HepG2 (cell line): ENCODE measurements around the gene IFNE. TPM values are rescaled to one million over a fixed set of nuclear protein-coding genes. Genes with fewer than 3 reads are reported as not detected.

Experiments used
- ATAC-seq: fragments of 200-7000 bp; cut with Tn5 transposase; 3 replicates; pipeline ENCODE4 v1.9.1; 2020; ENCODE audit warnings: mild to moderate bottlenecking, moderate library complexity
- BruUV-seq: library from RNA; stranded (reverse); fragments of 400-500 nt; replicated peaks from 2 replicates; lab custom pipeline; 2021; lab: Mats Ljungman, UMichigan
- CTCF ChIA-PET: fragments of 300-600 bp; formaldehyde crosslinking; extraction: SDS; loops from one replicate; lab custom pipeline; 2021; ENCODE audit warnings: low total read pairs, inconsistent platforms, low intra/inter-chr PET ratio; lab: Yijun Ruan, JAX
- POLR2A ChIA-PET: fragments of 350-600 bp; sonication (Branson Sonifier 250); formaldehyde crosslinking; loops from one replicate; lab custom pipeline; 2020; ENCODE audit warnings: antibody characterized with exemption, inconsistent platforms; lab: Yijun Ruan, JAX
- DNase-seq: peaks from one replicate; pipeline ENCODE4 v3.0.0-alpha.2; 2015; ENCODE audit warnings: low spot score
- FAIRE-seq: peaks from 3 replicates; lab custom pipeline; 2011; peaks lifted over from hg19 to GRCh38; lab: Jason Lieb, UNC
- H2AFZ ChIP-seq: one replicate; pipeline ENCODE4 v1.6.1; 2011; ENCODE audit warnings: low read length, inconsistent platforms
- H3K27ac ChIP-seq: fragments of 300-600 bp; 3 replicates; pipeline ENCODE4 v1.8.0; 2011; ENCODE audit warnings: mixed run types, mild to moderate bottlenecking, mixed read lengths, low read length, inconsistent platforms; ENCODE audit not compliant: insufficient read depth; ENCODE audit errors: extremely low read length
- H3K27me3 ChIP-seq, 2 experiments: fragments of 200-600 bp in 1 of 2; 2 replicates in 1 of 2; 3 replicates in 1 of 2; pipeline versions ENCODE4 v1.6.0 to v1.8.0; 2011; ENCODE audit warnings: low read length in 2 of 2, mild to moderate bottlenecking in 2 of 2, moderate library complexity in 2 of 2, inconsistent platforms in 1 of 2; ENCODE audit not compliant: insufficient read depth in 2 of 2, control insufficient read depth in 1 of 2
- H3K36me3 ChIP-seq, 2 experiments: fragments of 200-600 bp in 1 of 2; replicated peaks in 1 of 2; 2 replicates in 1 of 2; 3 replicates in 1 of 2; pipeline versions ENCODE4 v1.5.1 to v1.8.0; 2011; ENCODE audit warnings: low read length in 2 of 2, inconsistent platforms in 1 of 2; ENCODE audit not compliant: insufficient read depth in 2 of 2, control insufficient read depth in 1 of 2
- H3K4me1 ChIP-seq: 2 replicates; pipeline ENCODE4 v1.5.1; 2012; ENCODE audit warnings: low read length, inconsistent platforms; ENCODE audit not compliant: insufficient read depth
- H3K4me2 ChIP-seq: 2 replicates; pipeline ENCODE4 v1.6.0; 2011; ENCODE audit warnings: low read depth, low read length, inconsistent platforms
- H3K4me3 ChIP-seq, 3 experiments: fragments of 200-600 bp in 1 of 3; sonication (generic), shearing (Covaris generic) in 1 of 3; replicated peaks in 1 of 3; 2 replicates each; pipeline ENCODE4 v1.5.1; 2011 to 2016; ENCODE audit warnings: low read length in 3 of 3, inconsistent platforms in 2 of 3, low read depth in 2 of 3, mild to moderate bottlenecking in 2 of 3, control low read depth in 1 of 3, mixed read lengths in 1 of 3; ENCODE audit not compliant: insufficient read depth in 1 of 3
- H3K79me2 ChIP-seq: one replicate; pipeline ENCODE4 v1.6.1; 2011; ENCODE audit warnings: low read length, inconsistent platforms; ENCODE audit not compliant: insufficient read depth
- H3K9ac ChIP-seq: 2 replicates; pipeline ENCODE4 v1.6.0; 2011; ENCODE audit warnings: mild to moderate bottlenecking, low read depth, low read length, inconsistent platforms; ENCODE audit not compliant: insufficient read depth
- H3K9me3 ChIP-seq: 2 replicates; pipeline ENCODE4 v1.5.1; 2012; ENCODE audit warnings: mild to moderate bottlenecking, low read length
- H4K20me1 ChIP-seq: 2 replicates; pipeline ENCODE4 v1.6.0; 2011; ENCODE audit warnings: inconsistent platforms, mild to moderate bottlenecking, low read length, moderate library complexity; ENCODE audit not compliant: insufficient read depth
- DBP ChIP-seq: sonication (generic); formaldehyde crosslinking; IDR thresholded peaks from 2 replicates; pipeline ENCODE4 v1.4.0; 2020; ENCODE audit warnings: missing genetic modification reagents; ENCODE audit errors: not compliant biosample characterization
- FOSL1 ChIP-seq: sonication (generic); formaldehyde crosslinking; IDR thresholded peaks from 2 replicates; pipeline ENCODE4 v1.9.0; 2021; ENCODE audit warnings: missing genetic modification reagents, borderline replicate concordance
- PRDM4 ChIP-seq: sonication (generic); formaldehyde crosslinking; IDR thresholded peaks from 2 replicates; pipeline ENCODE4 v1.9.0; 2021; ENCODE audit warnings: missing genetic modification reagents, borderline replicate concordance
- RAD51 ChIP-seq: fragments of 450-650 bp; IDR thresholded peaks from 2 replicates; pipeline ENCODE4 v1.6.1; 2016; ENCODE audit warnings: borderline replicate concordance
- SIN3B ChIP-seq: fragments of 150-350 bp; IDR thresholded peaks from 2 replicates; pipeline ENCODE4 v1.6.1; 2014; ENCODE audit warnings: low read length
- SKI ChIP-seq: fragments of 450-650 bp; IDR thresholded peaks from one replicate; pipeline ENCODE4 v1.6.1; 2018; ENCODE audit warnings: mild to moderate bottlenecking; ENCODE audit not compliant: partially characterized antibody
- ZNF564 ChIP-seq: sonication (generic); formaldehyde crosslinking; IDR thresholded peaks from 2 replicates; pipeline ENCODE4 v1.8.1; 2023; ENCODE audit warnings: mild to moderate bottlenecking, missing genetic modification reagents
- ZNF83 ChIP-seq: sonication (generic); formaldehyde crosslinking; IDR thresholded peaks from 2 replicates; pipeline ENCODE4 v1.4.0; 2020; ENCODE audit warnings: missing genetic modification reagents, mild to moderate bottlenecking, borderline replicate concordance
- ZNF883 ChIP-seq: sonication (generic); formaldehyde crosslinking; IDR thresholded peaks from 2 replicates; pipeline ENCODE4 v1.5.1; 2020; ENCODE audit warnings: mild to moderate bottlenecking, missing genetic modification reagents; ENCODE audit errors: not compliant biosample characterization
- ZNF891 ChIP-seq: sonication (generic); formaldehyde crosslinking; IDR thresholded peaks from 2 replicates; pipeline ENCODE4 v1.5.0; 2020; ENCODE audit warnings: mild to moderate bottlenecking, missing genetic modification reagents
- WGBS: methylation state at CpG from one replicate; pipeline ENCODE4 v1.1.6; 2017; ENCODE audit warnings: low lambda C conversion rate; 5-methylcytosine and 5-hydroxymethylcytosine counted together
- in situ Hi-C: cut with HindIII; loops from 2 replicates; pipeline ENCODE4 v1.10.0; 2017; ENCODE audit warnings: low pct_unique_long_range_greater_than_20kb; ENCODE audit not compliant: extremely low pct_ligation_motif_present
- intact Hi-C: fragments of 100-400 bp; cut with micrococcal nuclease; formaldehyde crosslinking; loops from one replicate; pipeline ENCODE4 v1.10.0; 2022; ENCODE audit not compliant: unreplicated experiment
- polyA plus RNA-seq, 8 experiments: library from polyadenylated mRNA; depleted of rRNA in 3 of 8; stranded (reverse) in 7 of 8; unstranded in 1 of 8; fragments of >200 nt; fragmentation: Illumina TruSeq in 4 of 8; extraction: Trizol in 4 of 8; gene quantifications; 2 replicates each; pipeline versions ENCODE4 v1.2.1 to v1.2.3, GENCODE V29; 2011 to 2016; ENCODE audit warnings: low read depth in 4 of 8, missing spikeins in 1 of 8, mixed read lengths in 1 of 8; ENCODE audit not compliant: insufficient read depth in 1 of 8
- total RNA-seq, 5 experiments: library from RNA; depleted of rRNA; stranded (reverse); fragments of >200 nt; fragmentation: Illumina TruSeq; extraction: Trizol; gene quantifications; 2 replicates each; pipeline ENCODE4 v1.2.3, GENCODE V29; 2016; ENCODE audit warnings: low read depth in 1 of 5

The IFNE gene
- total and polyA plus RNA-seq, 2 of the 13 experiments (the other 11 are each of a cell fraction or from before 2014, with no cell fraction given): not detected

- Histone ChIP-seq H3K4me3 (no peak overlapping the region), H3K27me3 (no peaks in the 10 kb centered on the region), H3K79me2 (no peaks in the 10 kb centered on the region), H3K36me3 (no peaks in the 10 kb centered on the region), H3K4me1 (no peaks in the 10 kb centered on the region), H2AFZ (no peak overlapping the region), H3K9ac (no peak overlapping the region), H3K9me3 (no peaks in the 10 kb centered on the region), H3K27ac (no peak overlapping the region), H4K20me1 (no peaks in the 10 kb centered on the region), H3K4me2 (no peak overlapping the region)
- WGBS: 2% methylated on average over 8 of the region's 8 CpGs
- in situ Hi-C loops: no loop called here
- TF ChIP-seq ZNF883: no peak
- TF ChIP-seq PRDM4 (CRISPR knock-in tag): no peak
- no peak for TF ChIP-seq DBP (CRISPR knock-in tag)
- no peak for TF ChIP-seq SKI
- TF ChIP-seq ZNF891 (CRISPR knock-in tag): no peak
- no peak for TF ChIP-seq ZNF83 (CRISPR knock-in tag)
- TF ChIP-seq SIN3B: no peak
- no peak for TF ChIP-seq ZNF564 (CRISPR knock-in tag)
- TF ChIP-seq FOSL1: no peak
- TF ChIP-seq RAD51: no peak
- BruUV-seq: no TSS peak
- ChIA-PET CTCF (no interaction called here), POLR2A (no interaction called here)
- no peak for ATAC-seq
- FAIRE-seq: no peak
- intact Hi-C loops: no loop called here
- DNase-seq: no peak
These were observed 2.9 kb downstream of the IFNE start for GRCh38 chr9:21479152-21479702.
